Measurements from ENCODE around the gene EREG.

Gene EREG

GRCh38 chr4:74344031-74344430 is 20.9 kb upstream of the EREG start:
- DNase-seq (ENCODE audit: low read depth): no peak

- no peak for DNase-seq (ENCODE audit: low read depth)
Measured at GRCh38 chr4:74353858-74354257, 11.1 kb upstream of the EREG start.

GRCh38 chr4:74357965-74358364 is 7.0 kb upstream of the EREG start:
- no peak for DNase-seq (ENCODE audit: low read depth)

- no peak for DNase-seq (ENCODE audit: low read depth)
Measured at GRCh38 chr4:74361671-74362070, 3.3 kb upstream of the EREG start.

GRCh38 chr4:74362347-74362746 is 2.6 kb upstream of the EREG start:
- DNase-seq (ENCODE audit: low read depth): no peak

- no peak for DNase-seq (ENCODE audit: low read depth)
Measured at GRCh38 chr4:74364256-74364651, 691 bp upstream of the EREG start.

GRCh38 chr4:74365761-74366160 is 816 bp downstream of the EREG start:
- DNase-seq (ENCODE audit: low read depth): no peak

GRCh38 chr4:74366367-74366911 is 1.5 kb downstream of the EREG start:
- DNase-seq (ENCODE audit: low read depth): no peak

- no peak for DNase-seq (ENCODE audit: low read depth)
Measured at GRCh38 chr4:74367656-74368290, 2.8 kb downstream of the EREG start.

GRCh38 chr4:74368596-74368995 is 3.7 kb downstream of the EREG start:
- DNase-seq (ENCODE audit: low read depth): no peak

GRCh38 chr4:74369855-74370254 is 4.9 kb downstream of the EREG start:
- DNase-seq (ENCODE audit: low read depth): no peak

GRCh38 chr4:74370912-74371311 is 6.0 kb downstream of the EREG start:
- DNase-seq (ENCODE audit: low read depth): no peak

- DNase-seq (ENCODE audit: low read depth): no peak
Measured at GRCh38 chr4:74374128-74374527, 9.2 kb downstream of the EREG start.

- peak; percentile 21 for DNase-seq (ENCODE audit: low read depth)
Measured at GRCh38 chr4:74374561-74375327, 9.8 kb downstream of the EREG start.

- no peak for DNase-seq (ENCODE audit: low read depth)
Measured at GRCh38 chr4:74375824-74376426, 11.0 kb downstream of the EREG start.

GRCh38 chr4:74376888-74377483 is 12.0 kb downstream of the EREG start:
- no peak for DNase-seq (ENCODE audit: low read depth)

GRCh38 chr4:74377714-74378113 is 12.8 kb downstream of the EREG start:
- no peak for DNase-seq (ENCODE audit: low read depth)

- DNase-seq (ENCODE audit: low read depth): no peak
Measured at GRCh38 chr4:74378573-74378972, 13.6 kb downstream of the EREG start.

- no peak for DNase-seq (ENCODE audit: low read depth)
Measured at GRCh38 chr4:74379912-74380311, 15.0 kb downstream of the EREG start.

- no peak for DNase-seq (ENCODE audit: low read depth)
Measured at GRCh38 chr4:74385386-74385785, 20.4 kb downstream of the EREG start.

GRCh38 chr4:74386159-74386558 is 21.2 kb downstream of the EREG start:
- no peak for DNase-seq (ENCODE audit: low read depth)

GRCh38 chr4:74387790-74388189 is 22.8 kb downstream of the EREG start:
- DNase-seq (ENCODE audit: low read depth): no peak

GRCh38 chr4:74389494-74389893 is 24.5 kb downstream of the EREG start:
- DNase-seq (ENCODE audit: low read depth): no peak

Measured in GM04503 (cell line).